Measurements from ENCODE around the gene ZNF598. TPM values are rescaled to one million over a fixed set of nuclear protein-coding genes. Genes with fewer than 3 reads are reported as not detected.

ZNF598 gene
- total RNA-seq, 1 experiment from 2014 or later = 85.7 TPM

DNA sequence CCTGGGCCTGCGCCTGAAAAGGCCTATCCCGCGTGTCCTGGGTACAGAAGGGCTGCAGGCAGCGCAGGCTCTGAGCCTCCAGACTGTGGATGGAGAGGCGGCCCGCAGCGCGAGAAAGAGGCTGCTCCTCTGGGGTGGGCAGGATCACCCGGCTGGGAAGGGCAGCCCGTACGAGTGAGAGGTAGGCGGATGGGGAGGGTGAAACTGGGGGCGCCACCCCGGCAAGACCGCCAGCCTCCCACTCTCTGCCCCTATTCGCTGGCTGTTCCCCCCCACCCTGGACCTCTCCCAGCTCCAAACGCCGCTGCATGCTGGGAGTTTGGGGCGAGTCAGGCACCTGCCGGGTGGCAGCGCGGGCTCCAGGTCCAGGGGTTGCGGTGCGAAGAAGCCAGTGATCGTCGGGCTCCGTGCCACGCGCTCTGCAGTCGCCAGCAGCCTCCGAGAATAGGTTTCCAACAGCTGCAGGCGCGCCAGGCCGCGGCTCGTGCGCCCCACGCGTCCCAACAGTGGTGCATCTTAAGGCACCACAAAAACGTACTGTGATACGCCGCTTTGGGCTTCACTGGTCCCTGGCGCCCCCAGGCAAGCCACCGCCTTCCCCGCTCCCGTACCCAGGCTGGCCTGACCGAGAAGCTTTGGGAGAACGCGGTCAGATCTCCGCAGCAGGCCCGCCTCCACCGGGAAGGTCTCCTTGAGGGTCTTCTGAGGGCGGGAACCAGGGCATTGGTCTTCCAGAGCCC, 29.4 kb downstream of the ZNF598 start:
- H3K4me3 ChIP-seq (ENCODE audit: low read depth in 2 of 2, low read length in 2 of 2) = peak overlapping the region in 1 of 2 experiments; percentile 11; a peak in 1 of 4 replicates

DNA sequence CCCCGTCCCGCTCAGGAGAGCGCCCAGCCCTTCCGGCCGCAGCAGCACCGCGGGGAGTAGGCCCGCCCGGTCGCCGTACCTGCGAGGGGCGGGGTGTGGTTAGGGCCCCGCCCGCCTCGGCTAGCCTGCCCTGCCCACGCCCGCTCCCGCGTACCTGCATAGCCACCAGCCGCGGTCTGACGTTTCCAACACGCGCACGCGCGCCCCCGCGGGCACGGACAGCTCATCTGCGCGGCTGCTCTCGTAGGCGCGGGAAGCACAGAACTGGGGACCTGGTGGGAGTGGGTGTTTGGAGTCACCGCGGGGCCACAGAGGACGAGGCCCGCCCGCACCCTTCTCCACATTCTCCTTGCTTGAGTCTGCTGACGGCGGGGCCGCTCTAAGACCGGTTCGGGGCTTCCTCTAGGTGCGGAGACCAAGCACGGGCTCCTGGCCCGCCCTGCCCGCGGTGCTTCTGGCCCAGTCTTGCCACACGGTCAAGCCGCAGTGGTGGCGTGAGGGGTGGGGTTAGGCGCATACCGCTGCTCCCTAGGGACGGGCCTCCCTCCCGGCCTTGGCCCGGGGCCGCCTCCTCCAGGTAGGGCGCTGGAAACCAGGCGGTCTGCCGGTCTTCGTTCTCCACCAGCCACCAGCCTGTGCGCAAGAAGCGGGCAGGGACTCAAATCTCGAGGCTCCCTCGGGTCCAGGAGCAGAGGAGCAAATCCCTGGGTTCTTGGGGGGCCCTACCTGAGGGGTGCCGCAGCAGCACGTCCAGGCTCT, 30.2 kb downstream of the ZNF598 start:
- Histone ChIP-seq H3K9me3 (ENCODE audit: control insufficient read depth, insufficient read depth, low read depth, low read length) (no peaks in the 10 kb centered on the region), H3K36me3 (ENCODE audit: control insufficient read depth, insufficient read depth, low read length) (peaks cover under 1% of the 10 kb centered on the region; the same call in 1 of the 2 replicates), H3K4me3 (ENCODE audit: low read depth in 2 of 2, low read length in 2 of 2) (peak overlapping the region; percentile 4 to 11; a peak in 2 of 4 replicates), H3K27ac (ENCODE audit: low read length) (no peak overlapping the region), H3K27me3 (ENCODE audit: control insufficient read depth, insufficient read depth, low read length) (no peaks in the 10 kb centered on the region), H3K4me1 (ENCODE audit: control insufficient read depth, insufficient read depth, low read length) (peaks cover 36% of the 10 kb centered on the region)
- no TSS peak for BruUV-seq (replicated peaks)
- ChIA-PET POLR2A (interaction anchor here (0.5 kb wide), 1 partner anchor 9 kb away, joined by 3 read pairs; no protein-coding TSS in a partner anchor), CTCF (no interaction called here)
- TF ChIP-seq POLR2AphosphoS5 (IDR thresholded peaks at IDR 0.05; ENCODE audit: low read depth, low read length) = peak; percentile 41; the same call in 1 of the 2 replicates
- TF ChIP-seq, protein P1, sequence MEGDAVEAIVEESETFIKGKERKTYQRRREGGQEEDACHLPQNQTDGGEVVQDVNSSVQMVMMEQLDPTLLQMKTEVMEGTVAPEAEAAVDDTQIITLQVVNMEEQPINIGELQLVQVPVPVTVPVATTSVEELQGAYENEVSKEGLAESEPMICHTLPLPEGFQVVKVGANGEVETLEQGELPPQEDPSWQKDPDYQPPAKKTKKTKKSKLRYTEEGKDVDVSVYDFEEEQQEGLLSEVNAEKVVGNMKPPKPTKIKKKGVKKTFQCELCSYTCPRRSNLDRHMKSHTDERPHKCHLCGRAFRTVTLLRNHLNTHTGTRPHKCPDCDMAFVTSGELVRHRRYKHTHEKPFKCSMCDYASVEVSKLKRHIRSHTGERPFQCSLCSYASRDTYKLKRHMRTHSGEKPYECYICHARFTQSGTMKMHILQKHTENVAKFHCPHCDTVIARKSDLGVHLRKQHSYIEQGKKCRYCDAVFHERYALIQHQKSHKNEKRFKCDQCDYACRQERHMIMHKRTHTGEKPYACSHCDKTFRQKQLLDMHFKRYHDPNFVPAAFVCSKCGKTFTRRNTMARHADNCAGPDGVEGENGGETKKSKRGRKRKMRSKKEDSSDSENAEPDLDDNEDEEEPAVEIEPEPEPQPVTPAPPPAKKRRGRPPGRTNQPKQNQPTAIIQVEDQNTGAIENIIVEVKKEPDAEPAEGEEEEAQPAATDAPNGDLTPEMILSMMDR (IDR thresholded peaks at IDR 0.05) = no peak
- in situ Hi-C loops (cut with HindIII; ENCODE audit: low pct_unique_long_range_greater_than_20kb, low sequenced_read_pairs) = no loop called here
- ATAC-seq = peak; percentile 24
- DNase-seq (ENCODE audit: low read depth, low spot score) = no peak
- intact Hi-C loops (cut with micrococcal nuclease; ENCODE audit: unreplicated experiment) = no loop called here

More for the DNA sequence above, 29.4 kb downstream of the ZNF598 start:
- H3K27me3 ChIP-seq (ENCODE audit: control insufficient read depth, insufficient read depth, low read length) = no peaks in the 10 kb centered on the region
- peaks cover 7% of the 10 kb centered on the region; the same call in 1 of the 2 replicates for H3K36me3 ChIP-seq (ENCODE audit: control insufficient read depth, insufficient read depth, low read length)
- in situ Hi-C loops (cut with HindIII; ENCODE audit: low pct_unique_long_range_greater_than_20kb, low sequenced_read_pairs) (no loop called here), intact Hi-C loops (cut with micrococcal nuclease; ENCODE audit: unreplicated experiment) (no loop called here)
- no peak for TF ChIP-seq TCF7L2 (IDR thresholded peaks at IDR 0.05; ENCODE audit: low read depth, low read length)
- TF ChIP-seq POLR2AphosphoS5 (IDR thresholded peaks at IDR 0.05; ENCODE audit: low read depth, low read length) = no peak
- no peak for TF ChIP-seq SIN3A (IDR thresholded peaks at IDR 0.05; ENCODE audit: borderline replicate concordance, insufficient read depth, low read depth, low read length)
- no peak for TF ChIP-seq REST (IDR thresholded peaks at IDR 0.05; ENCODE audit: insufficient read depth in 1 of 2, low read depth in 2 of 2, low read length in 1 of 2)
- TF ChIP-seq, protein P1 (IDR thresholded peaks at IDR 0.05) = no peak
- no TSS peak for BruUV-seq (replicated peaks)
- DNase-seq (ENCODE audit: low read depth, low spot score) (no peak), ATAC-seq (no peak)
- ChIA-PET POLR2A (no interaction called here), CTCF (no interaction called here)
- peaks cover 39% of the 10 kb centered on the region for H3K4me1 ChIP-seq (ENCODE audit: control insufficient read depth, insufficient read depth, low read length)
- H3K9me3 ChIP-seq (ENCODE audit: control insufficient read depth, insufficient read depth, low read depth, low read length) = no peaks in the 10 kb centered on the region
- no peak overlapping the region for H3K27ac ChIP-seq (ENCODE audit: low read length)
